Astrocyte (in vitro differentiated cells and primary cell): ENCODE results near the gene TEDC2. TPM values are rescaled to one million over a fixed set of nuclear protein-coding genes. Genes with fewer than 3 reads are reported as not detected.

ENCODE experiments used
- DNase-seq: peaks from one replicate; pipeline ENCODE4 v3.0.0-alpha.2; 2010; ENCODE audit warnings: low read depth
- FAIRE-seq: peaks from 2 replicates; lab custom pipeline; 2011; peaks lifted over from hg19 to GRCh38; lab: Jason Lieb, UNC
- H2AFZ ChIP-seq: 2 replicates; pipeline ENCODE4 v1.6.0; 2012; ENCODE audit warnings: low read depth, low read length, inconsistent platforms
- H3K27ac ChIP-seq: 2 replicates; pipeline ENCODE4 v1.5.1; 2011; ENCODE audit warnings: low read depth, low read length, inconsistent platforms
- H3K27me3 ChIP-seq: 2 replicates; pipeline ENCODE4 v1.6.0; 2011; ENCODE audit warnings: low read length, inconsistent platforms; ENCODE audit not compliant: insufficient read depth
- H3K36me3 ChIP-seq: 2 replicates; pipeline ENCODE4 v1.5.1; 2011; ENCODE audit warnings: low read length, inconsistent platforms; ENCODE audit not compliant: insufficient read depth
- H3K4me1 ChIP-seq: 2 replicates; pipeline ENCODE4 v1.5.1; 2011; ENCODE audit warnings: low read length, inconsistent platforms; ENCODE audit not compliant: insufficient read depth
- H3K4me2 ChIP-seq: 2 replicates; pipeline ENCODE4 v1.6.0; 2012; ENCODE audit warnings: low read length, inconsistent platforms
- H3K4me3 ChIP-seq: 2 replicates; pipeline ENCODE4 v1.5.1; 2011; ENCODE audit warnings: low read depth, mild to moderate bottlenecking, low read length, inconsistent platforms; ENCODE audit not compliant: insufficient read depth
- H3K79me2 ChIP-seq: 2 replicates; pipeline ENCODE4 v1.6.0; 2012; ENCODE audit warnings: mild to moderate bottlenecking, low read length, inconsistent platforms; ENCODE audit not compliant: insufficient read depth
- H3K9ac ChIP-seq: 2 replicates; pipeline ENCODE4 v1.6.0; 2012; ENCODE audit warnings: mild to moderate bottlenecking, low read length, inconsistent platforms
- H3K9me3 ChIP-seq: 2 replicates; pipeline ENCODE4 v1.5.1; 2012; ENCODE audit warnings: low read depth, mild to moderate bottlenecking, low read length, inconsistent platforms; ENCODE audit not compliant: insufficient read depth
- H4K20me1 ChIP-seq: 2 replicates; pipeline ENCODE4 v1.6.0; 2012; ENCODE audit warnings: low read length, inconsistent platforms; ENCODE audit not compliant: insufficient read depth
- H3K27ac Mint-ChIP-seq: one replicate; pipeline ENCODE4 v1.8.0; 2021; ENCODE audit warnings: mild to moderate bottlenecking, mixed read lengths; ENCODE audit not compliant: unreplicated experiment
- H3K27me3 Mint-ChIP-seq: one replicate; pipeline ENCODE4 v1.8.0; 2021; ENCODE audit warnings: low read depth, mixed read lengths; ENCODE audit not compliant: unreplicated experiment
- H3K36me3 Mint-ChIP-seq: one replicate; pipeline ENCODE4 v1.8.0; 2021; ENCODE audit warnings: low read depth, mixed read lengths; ENCODE audit not compliant: unreplicated experiment
- H3K4me1 Mint-ChIP-seq: one replicate; pipeline ENCODE4 v1.8.0; 2021; ENCODE audit warnings: low read depth, mixed read lengths; ENCODE audit not compliant: unreplicated experiment
- H3K4me3 Mint-ChIP-seq: one replicate; pipeline ENCODE4 v1.8.0; 2021; ENCODE audit warnings: mild to moderate bottlenecking, moderate library complexity, mixed read lengths; ENCODE audit not compliant: unreplicated experiment
- H3K9me3 Mint-ChIP-seq: one replicate; pipeline ENCODE4 v1.8.0; 2021; ENCODE audit warnings: mild to moderate bottlenecking, mixed read lengths; ENCODE audit not compliant: unreplicated experiment
- EZH2 ChIP-seq: IDR thresholded peaks from 2 replicates; pipeline ENCODE4 v1.6.1; 2012; ENCODE audit warnings: mild to moderate bottlenecking, low read length, inconsistent platforms; ENCODE audit not compliant: insufficient read depth
- total RNA-seq: library from RNA; stranded (reverse); gene quantifications from 2 replicates; pipeline ENCODE4 v1.2.1, GENCODE V29; 2021
- TF ChIP-seq, protein P1 (sequence below): IDR thresholded peaks from 2 replicates; pipeline ENCODE4 v1.5.1; 2011; ENCODE audit warnings: low read depth, mild to moderate bottlenecking, inconsistent platforms, low read length, moderate library complexity; ENCODE audit not compliant: insufficient read depth

Gene TEDC2
- total RNA-seq, 1 donor from 2014 or later = 6.0 TPM

GRCh38 chr16:2464333-2464732, 4.4 kb downstream of the TEDC2 start:
- no peaks in the 10 kb centered on the region for H3K9me3 Mint-ChIP-seq
- H3K27me3 ChIP-seq = no peaks in the 10 kb centered on the region
- no peak overlapping the region for H3K4me3 Mint-ChIP-seq
- no peak overlapping the region for H3K4me2 ChIP-seq
- H3K27me3 Mint-ChIP-seq = peaks cover 2% of the 10 kb centered on the region
- H3K9me3 ChIP-seq = no peaks in the 10 kb centered on the region
- TF ChIP-seq, protein P1, sequence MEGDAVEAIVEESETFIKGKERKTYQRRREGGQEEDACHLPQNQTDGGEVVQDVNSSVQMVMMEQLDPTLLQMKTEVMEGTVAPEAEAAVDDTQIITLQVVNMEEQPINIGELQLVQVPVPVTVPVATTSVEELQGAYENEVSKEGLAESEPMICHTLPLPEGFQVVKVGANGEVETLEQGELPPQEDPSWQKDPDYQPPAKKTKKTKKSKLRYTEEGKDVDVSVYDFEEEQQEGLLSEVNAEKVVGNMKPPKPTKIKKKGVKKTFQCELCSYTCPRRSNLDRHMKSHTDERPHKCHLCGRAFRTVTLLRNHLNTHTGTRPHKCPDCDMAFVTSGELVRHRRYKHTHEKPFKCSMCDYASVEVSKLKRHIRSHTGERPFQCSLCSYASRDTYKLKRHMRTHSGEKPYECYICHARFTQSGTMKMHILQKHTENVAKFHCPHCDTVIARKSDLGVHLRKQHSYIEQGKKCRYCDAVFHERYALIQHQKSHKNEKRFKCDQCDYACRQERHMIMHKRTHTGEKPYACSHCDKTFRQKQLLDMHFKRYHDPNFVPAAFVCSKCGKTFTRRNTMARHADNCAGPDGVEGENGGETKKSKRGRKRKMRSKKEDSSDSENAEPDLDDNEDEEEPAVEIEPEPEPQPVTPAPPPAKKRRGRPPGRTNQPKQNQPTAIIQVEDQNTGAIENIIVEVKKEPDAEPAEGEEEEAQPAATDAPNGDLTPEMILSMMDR = no peak
- TF ChIP-seq EZH2 = no peak
- DNase-seq (no peak), FAIRE-seq (no peak)
- no peaks in the 10 kb centered on the region for H4K20me1 ChIP-seq
- no peak overlapping the region for H3K4me3 ChIP-seq
- no peak overlapping the region for H2AFZ ChIP-seq
- H3K4me1 ChIP-seq = peaks cover 24% of the 10 kb centered on the region
- no peaks in the 10 kb centered on the region for H3K36me3 ChIP-seq
- no peak overlapping the region for H3K27ac ChIP-seq
- H3K4me1 Mint-ChIP-seq = peaks cover 5% of the 10 kb centered on the region
- no peak overlapping the region for H3K27ac Mint-ChIP-seq
- H3K36me3 Mint-ChIP-seq = peaks cover 2% of the 10 kb centered on the region
- H3K9ac ChIP-seq = no peak overlapping the region
- peaks cover 8% of the 10 kb centered on the region for H3K79me2 ChIP-seq

- no peak overlapping the region for H3K27ac Mint-ChIP-seq
- FAIRE-seq = no peak
Measured at GRCh38 chr16:2465653-2466415, 5.9 kb downstream of the TEDC2 start.

More at GRCh38 chr16:2465653-2466415, 5.9 kb downstream of the TEDC2 start:
- peaks cover 2% of the 10 kb centered on the region for H3K36me3 Mint-ChIP-seq
- no peaks in the 10 kb centered on the region for H3K27me3 ChIP-seq
- H3K9me3 ChIP-seq = no peaks in the 10 kb centered on the region
- no peak for TF ChIP-seq EZH2
- TF ChIP-seq, protein P1 = no peak
- H3K36me3 ChIP-seq = no peaks in the 10 kb centered on the region
- peaks cover 5% of the 10 kb centered on the region for H4K20me1 ChIP-seq
- peaks cover 2% of the 10 kb centered on the region for H3K79me2 ChIP-seq
- no peak overlapping the region for H3K4me3 Mint-ChIP-seq
- peaks cover 15% of the 10 kb centered on the region for H3K4me1 ChIP-seq
- H3K9ac ChIP-seq = no peak overlapping the region
- no peak overlapping the region for H3K4me3 ChIP-seq
- peaks cover 4% of the 10 kb centered on the region for H3K4me1 Mint-ChIP-seq
- no peak overlapping the region for H3K4me2 ChIP-seq
- peaks cover 12% of the 10 kb centered on the region for H3K27me3 Mint-ChIP-seq
- no peak for DNase-seq
- H3K27ac ChIP-seq = no peak overlapping the region
- H2AFZ ChIP-seq = no peak overlapping the region
- H3K9me3 Mint-ChIP-seq = no peaks in the 10 kb centered on the region
